HL-60 (cell line): ENCODE data around the gene VPS13C.

Experiments
- DNase-seq, 2 experiments: peaks; one replicate each; pipeline ENCODE4 v3.0.0-alpha.2; 2010 to 2020; ENCODE audit warnings: low read depth in 1 of 2, low spot score in 1 of 2
- H3K27ac ChIP-seq: fragments of 250-450 bp; sonication (Bioruptor Pico); replicated peaks from 2 replicates; pipeline ENCODE4 v1.5.1; 2020; ENCODE audit warnings: mild to moderate bottlenecking, moderate library complexity
- H3K27me3 ChIP-seq: fragments of 250-450 bp; sonication (Bioruptor Pico); 2 replicates; pipeline ENCODE4 v1.5.1; 2021; ENCODE audit warnings: mild to moderate bottlenecking, moderate library complexity; ENCODE audit not compliant: insufficient read depth, poor library complexity, severe bottlenecking
- H3K4me3 ChIP-seq: replicated peaks from 2 replicates; pipeline ENCODE4 v1.5.1; 2011; ENCODE audit warnings: mild to moderate bottlenecking, control low read depth, low read length; ENCODE audit not compliant: insufficient read depth
- GABPA ChIP-seq: IDR thresholded peaks from 2 replicates; pipeline ENCODE4 v1.6.1; 2012; ENCODE audit warnings: low read depth
- POLR2AphosphoS5 ChIP-seq: IDR thresholded peaks from 2 replicates; pipeline ENCODE4 v1.6.1; 2012; ENCODE audit warnings: low read depth
- SPI1 ChIP-seq: IDR thresholded peaks from 2 replicates; pipeline ENCODE4 v1.6.1; 2012; ENCODE audit warnings: low read depth, mild to moderate bottlenecking, borderline replicate concordance
- TF ChIP-seq, protein P1 (sequence below): IDR thresholded peaks from 2 replicates; pipeline ENCODE4 v1.6.1; 2012; ENCODE audit warnings: low read depth; ENCODE audit not compliant: insufficient replicate concordance
- TF ChIP-seq, protein P2 (sequence below): IDR thresholded peaks from one replicate; pipeline ENCODE4 v1.5.1; 2011; ENCODE audit warnings: low read length, control low read depth, inconsistent platforms; ENCODE audit not compliant: insufficient read depth

VPS13C gene

DNA sequence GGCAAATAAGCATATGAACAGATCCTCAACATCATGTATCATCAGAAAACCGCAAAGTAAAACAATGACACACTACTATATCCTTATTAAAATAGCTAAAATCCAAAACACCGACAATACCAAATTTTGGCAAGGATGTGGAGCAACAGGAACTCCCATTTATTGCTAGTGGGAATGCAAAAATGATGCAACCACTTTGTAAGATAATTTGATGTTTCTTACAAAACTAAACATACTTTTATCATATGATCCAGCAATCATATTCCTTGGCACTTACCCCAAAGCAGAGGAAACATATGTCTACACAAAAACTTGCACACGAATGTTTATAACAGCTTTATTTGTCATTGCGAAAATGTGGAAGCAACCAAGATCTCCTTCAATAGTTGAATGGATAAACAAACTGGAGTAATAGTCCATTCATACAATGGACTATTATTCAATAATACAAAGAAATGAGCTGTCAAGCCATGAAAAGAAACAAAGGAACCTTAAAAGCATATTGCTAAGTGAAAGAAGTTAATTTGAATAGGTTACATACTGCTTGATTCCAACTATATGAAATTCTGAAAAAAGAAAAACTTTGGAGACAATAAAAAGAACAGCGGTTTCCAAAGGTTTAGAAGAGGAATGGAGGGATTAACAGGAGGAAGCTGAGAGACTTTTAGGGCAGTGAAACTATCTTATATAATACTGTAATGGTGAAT, 172.0 kb downstream of the VPS13C start:
- no peak overlapping the region for H3K27ac ChIP-seq
- H3K27me3 ChIP-seq: no peaks in the 10 kb centered on the region
- DNase-seq: no peak
- no peak overlapping the region for H3K4me3 ChIP-seq
- TF ChIP-seq GABPA (no peak), SPI1 (no peak), POLR2AphosphoS5 (no peak)
- TF ChIP-seq, protein P1, sequence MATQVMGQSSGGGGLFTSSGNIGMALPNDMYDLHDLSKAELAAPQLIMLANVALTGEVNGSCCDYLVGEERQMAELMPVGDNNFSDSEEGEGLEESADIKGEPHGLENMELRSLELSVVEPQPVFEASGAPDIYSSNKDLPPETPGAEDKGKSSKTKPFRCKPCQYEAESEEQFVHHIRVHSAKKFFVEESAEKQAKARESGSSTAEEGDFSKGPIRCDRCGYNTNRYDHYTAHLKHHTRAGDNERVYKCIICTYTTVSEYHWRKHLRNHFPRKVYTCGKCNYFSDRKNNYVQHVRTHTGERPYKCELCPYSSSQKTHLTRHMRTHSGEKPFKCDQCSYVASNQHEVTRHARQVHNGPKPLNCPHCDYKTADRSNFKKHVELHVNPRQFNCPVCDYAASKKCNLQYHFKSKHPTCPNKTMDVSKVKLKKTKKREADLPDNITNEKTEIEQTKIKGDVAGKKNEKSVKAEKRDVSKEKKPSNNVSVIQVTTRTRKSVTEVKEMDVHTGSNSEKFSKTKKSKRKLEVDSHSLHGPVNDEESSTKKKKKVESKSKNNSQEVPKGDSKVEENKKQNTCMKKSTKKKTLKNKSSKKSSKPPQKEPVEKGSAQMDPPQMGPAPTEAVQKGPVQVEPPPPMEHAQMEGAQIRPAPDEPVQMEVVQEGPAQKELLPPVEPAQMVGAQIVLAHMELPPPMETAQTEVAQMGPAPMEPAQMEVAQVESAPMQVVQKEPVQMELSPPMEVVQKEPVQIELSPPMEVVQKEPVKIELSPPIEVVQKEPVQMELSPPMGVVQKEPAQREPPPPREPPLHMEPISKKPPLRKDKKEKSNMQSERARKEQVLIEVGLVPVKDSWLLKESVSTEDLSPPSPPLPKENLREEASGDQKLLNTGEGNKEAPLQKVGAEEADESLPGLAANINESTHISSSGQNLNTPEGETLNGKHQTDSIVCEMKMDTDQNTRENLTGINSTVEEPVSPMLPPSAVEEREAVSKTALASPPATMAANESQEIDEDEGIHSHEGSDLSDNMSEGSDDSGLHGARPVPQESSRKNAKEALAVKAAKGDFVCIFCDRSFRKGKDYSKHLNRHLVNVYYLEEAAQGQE: no peak
- TF ChIP-seq, protein P2, sequence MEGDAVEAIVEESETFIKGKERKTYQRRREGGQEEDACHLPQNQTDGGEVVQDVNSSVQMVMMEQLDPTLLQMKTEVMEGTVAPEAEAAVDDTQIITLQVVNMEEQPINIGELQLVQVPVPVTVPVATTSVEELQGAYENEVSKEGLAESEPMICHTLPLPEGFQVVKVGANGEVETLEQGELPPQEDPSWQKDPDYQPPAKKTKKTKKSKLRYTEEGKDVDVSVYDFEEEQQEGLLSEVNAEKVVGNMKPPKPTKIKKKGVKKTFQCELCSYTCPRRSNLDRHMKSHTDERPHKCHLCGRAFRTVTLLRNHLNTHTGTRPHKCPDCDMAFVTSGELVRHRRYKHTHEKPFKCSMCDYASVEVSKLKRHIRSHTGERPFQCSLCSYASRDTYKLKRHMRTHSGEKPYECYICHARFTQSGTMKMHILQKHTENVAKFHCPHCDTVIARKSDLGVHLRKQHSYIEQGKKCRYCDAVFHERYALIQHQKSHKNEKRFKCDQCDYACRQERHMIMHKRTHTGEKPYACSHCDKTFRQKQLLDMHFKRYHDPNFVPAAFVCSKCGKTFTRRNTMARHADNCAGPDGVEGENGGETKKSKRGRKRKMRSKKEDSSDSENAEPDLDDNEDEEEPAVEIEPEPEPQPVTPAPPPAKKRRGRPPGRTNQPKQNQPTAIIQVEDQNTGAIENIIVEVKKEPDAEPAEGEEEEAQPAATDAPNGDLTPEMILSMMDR: no peak

DNA sequence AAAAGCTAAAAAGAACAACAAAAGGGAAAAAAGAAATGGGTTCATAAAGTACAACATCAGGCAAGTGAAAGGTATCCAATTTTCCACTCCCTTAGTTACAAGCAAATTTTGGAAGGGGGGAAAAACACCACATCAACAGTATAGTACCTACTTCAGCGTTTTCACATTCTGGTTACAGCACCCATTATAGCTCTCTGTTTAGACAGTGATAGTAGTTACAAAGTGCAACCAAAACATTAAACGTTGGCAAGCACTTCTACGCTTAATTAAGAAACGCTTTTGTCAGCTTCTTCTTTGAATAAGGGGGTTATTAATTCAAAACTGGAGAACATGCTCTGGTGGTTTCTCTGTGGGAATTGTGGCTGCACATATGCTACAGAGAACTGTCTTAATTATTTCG, 180.2 kb downstream of the VPS13C start:
- Histone ChIP-seq H3K27ac (no peak overlapping the region), H3K27me3 (no peaks in the 10 kb centered on the region), H3K4me3 (no peak overlapping the region)
- TF ChIP-seq GABPA (no peak), SPI1 (no peak), POLR2AphosphoS5 (no peak)
- TF ChIP-seq, protein P1: no peak
- TF ChIP-seq, protein P2: no peak
- DNase-seq: no peak

DNA sequence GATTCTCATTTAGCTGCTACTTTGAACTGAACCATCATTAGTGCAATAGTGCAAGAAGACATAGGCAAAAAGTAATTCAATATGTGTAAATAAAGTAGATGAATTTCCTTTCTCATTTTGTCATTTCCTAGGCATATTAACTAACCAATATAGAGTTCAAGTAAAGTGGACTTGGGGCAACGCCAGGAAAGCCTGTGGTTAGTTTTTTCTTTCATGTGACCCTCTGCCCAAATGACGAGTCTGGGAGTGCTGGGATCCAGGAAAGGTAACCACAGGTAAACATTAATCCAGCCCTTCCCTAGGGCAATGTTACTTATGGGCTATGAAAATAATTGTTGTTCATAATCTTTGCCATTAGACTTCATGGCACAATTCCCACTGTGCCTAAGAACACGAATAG, 181.0 kb downstream of the VPS13C start:
- no peak overlapping the region for H3K4me3 ChIP-seq
- no peaks in the 10 kb centered on the region for H3K27me3 ChIP-seq
- no peak for DNase-seq
- TF ChIP-seq, protein P1: no peak
- no peak for TF ChIP-seq GABPA
- H3K27ac ChIP-seq: no peak overlapping the region
